GM18520 (cell line): ENCODE measurements around the gene TLL2.
A peak's percentile ranks its signal among the peaks of the same experiment; 100 is the strongest.
"Not testable (repeated sequence)": the region's sequence is repeated elsewhere in the genome, so short reads cannot be mapped to it uniquely, and the experiment has no call there.

Experiments
- ATAC-seq: cut with Tn5 transposase; IDR thresholded peaks from one replicate; pipeline ENCODE4 v1.9.1; 2021; ENCODE audit not compliant: unreplicated experiment

TLL2 gene

DNA sequence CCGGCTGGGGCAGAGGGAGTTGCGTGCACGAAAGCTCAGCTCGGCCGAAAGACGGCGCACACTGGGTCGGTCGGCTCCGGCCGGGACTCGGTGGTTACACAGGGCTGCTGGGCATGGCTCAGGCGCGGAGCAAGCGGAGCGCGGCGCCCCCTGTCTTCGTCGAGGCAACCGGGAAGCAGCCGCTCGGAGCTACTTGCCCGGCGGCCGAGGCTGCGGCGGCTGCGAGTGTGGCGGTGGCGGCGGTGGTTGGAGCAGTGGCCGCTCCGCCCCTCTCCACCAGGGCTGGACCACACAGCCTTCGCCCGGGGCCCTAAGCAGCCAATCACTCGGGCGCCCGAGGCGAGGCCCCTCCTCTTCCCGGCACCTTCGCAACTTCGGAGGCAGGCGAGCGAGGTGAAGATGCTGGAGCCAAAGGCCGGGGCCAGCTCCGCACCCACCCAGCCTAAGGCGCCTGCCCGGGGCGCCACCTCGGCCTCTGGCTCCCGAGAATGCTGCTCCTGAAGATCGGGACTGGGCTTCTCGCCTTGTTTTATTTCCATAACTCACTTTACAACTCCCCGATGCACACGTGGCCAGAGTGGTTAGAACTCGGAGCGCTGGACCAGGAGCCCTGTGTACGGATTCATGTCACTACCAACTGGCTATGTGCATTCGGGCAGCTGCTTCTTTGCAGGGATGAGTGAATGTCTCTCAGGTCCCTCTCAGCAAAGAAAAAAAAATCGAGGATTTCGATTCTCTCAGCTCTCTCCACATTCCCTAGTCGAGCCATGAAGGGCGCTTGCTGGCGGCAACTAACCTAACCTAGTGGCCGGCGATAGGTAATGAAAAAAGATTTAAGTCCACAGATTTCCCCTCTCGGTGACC is at the start of gene TLL2:
Gene TLL2, minus strand, starts transcription at position 229 of the 864 bp plus-strand sequence. CDS start 241 bp downstream, outside the sequence.
- ATAC-seq = peak; percentile 50

GRCh38 chr10:96560966-96561887 is 47.5 kb upstream of the TLL2 start:
- ATAC-seq = no peak

DNA sequence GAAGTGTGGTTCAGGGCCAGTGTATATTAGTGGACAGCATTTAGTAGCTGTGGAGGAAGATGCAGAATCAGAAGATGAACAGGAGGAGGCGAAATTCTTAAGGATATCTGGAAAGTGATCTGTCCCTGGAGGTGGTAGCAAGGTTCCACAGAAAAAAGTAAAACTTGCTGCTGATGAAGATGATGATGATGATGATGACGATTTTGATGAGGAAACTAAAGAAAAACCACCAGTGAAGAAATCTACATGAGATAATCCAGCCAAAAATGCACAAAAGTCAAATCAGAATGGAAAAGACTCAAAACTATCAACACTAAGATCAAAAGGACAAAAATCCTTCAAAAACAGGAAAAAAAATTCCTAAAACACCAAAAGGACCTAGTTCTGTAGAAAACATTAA is 46.8 kb upstream of the TLL2 start:
- ATAC-seq = no peak

GRCh38 chr10:96556003-96556402 is 42.3 kb upstream of the TLL2 start:
- ATAC-seq = no peak

DNA sequence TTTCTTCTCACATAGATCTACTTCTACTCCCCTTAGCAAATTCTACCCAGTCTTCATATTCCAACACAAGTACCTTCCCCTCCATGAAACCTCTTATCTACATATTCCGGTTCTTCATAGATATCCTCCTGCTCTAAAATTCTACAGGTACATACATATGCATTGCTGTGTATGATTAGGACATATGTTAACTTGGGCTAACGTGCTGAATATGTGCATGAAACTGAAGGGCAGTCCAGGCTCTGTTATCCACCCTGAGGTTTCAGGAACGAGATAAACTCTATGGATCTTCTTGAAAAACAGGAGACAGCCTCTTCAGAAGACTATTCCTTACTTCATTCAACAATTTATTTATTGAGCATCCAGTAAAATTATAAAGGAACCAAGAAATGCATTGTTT is 41.6 kb upstream of the TLL2 start:
- no peak for ATAC-seq

- ATAC-seq = no peak
These were observed 34.9 kb upstream of the TLL2 start for GRCh38 chr10:96548589-96548988.

GRCh38 chr10:96545558-96545957 is 31.8 kb upstream of the TLL2 start:
- not testable (repeated sequence) for ATAC-seq

DNA sequence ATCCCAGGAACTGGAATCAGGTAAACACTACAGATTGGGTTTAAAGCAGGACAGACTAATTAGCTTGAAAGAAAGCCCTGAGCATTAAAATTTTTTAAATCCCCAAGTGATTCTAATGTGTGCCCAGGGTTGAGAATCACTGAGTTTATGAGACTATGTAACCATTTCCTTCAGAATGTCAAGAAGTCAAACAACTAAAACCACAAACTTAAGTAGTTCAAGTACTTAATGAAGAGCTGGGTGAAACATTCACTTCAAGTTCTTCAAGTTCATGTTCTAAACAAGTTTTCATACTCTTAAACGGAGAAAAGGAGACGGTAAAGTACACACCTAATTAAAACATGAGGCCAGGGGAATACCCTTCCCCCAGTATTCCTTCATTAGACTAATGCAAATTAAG is 28.2 kb upstream of the TLL2 start:
- no peak for ATAC-seq

- ATAC-seq = no peak
These were observed 26.5 kb upstream of the TLL2 start for GRCh38 chr10:96540240-96540639.

DNA sequence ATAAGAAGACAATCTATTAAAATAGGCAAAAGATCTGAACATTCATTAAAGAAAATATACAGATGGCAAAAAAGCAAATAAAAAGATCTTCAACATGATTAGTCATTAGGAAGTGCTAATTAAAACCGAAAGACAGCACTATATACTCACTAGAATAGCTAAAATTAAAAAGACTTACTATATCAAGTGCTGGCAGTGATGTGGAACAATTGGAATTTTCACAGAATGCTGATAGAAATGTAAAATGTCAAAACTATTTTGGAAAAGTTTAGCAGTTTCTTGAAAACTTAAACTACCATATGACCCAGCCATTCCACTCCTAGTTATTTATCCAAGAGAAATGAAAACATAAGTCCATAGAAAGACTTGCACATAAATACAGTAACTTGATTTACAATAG is 25.0 kb upstream of the TLL2 start:
- no peak for ATAC-seq

DNA sequence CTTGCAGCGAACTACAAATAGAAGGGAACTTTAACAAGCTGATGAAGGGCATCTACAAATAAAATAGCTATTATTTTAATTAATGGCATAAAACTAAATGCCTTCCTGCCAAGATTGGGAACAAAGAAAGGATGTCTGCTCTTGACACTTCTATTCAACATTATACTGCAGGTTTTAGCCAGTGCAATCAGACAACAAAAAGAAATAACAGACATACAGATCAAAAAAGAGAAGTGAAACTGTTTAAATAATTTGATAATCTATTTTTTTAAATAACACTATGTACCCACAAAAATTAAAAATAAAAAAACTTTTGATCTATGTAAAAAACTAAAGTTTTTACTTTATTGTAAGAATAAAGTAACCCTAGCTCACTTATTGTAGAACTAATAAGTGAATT is 22.4 kb upstream of the TLL2 start:
- no peak for ATAC-seq

DNA sequence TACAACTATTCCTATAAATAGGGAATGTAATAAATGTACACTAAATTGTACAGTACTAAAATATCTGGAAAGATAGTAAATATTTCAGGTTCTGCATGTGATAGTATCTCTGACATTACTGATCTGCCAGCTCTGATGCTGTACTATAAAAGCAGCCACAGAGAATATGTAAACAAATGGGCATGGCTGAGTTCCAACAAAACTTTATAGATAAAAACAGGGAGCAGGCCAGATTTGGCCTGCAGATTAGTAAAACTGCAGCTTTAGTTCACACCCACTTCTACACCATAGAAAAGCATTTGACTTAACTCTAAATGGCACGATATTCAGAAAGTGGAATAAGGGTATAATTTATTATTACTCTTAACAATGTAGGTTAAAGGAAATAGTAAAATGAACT is 18.8 kb upstream of the TLL2 start:
- ATAC-seq = no peak

GRCh38 chr10:96529634-96530279 is 16.0 kb upstream of the TLL2 start:
- ATAC-seq = no peak

DNA sequence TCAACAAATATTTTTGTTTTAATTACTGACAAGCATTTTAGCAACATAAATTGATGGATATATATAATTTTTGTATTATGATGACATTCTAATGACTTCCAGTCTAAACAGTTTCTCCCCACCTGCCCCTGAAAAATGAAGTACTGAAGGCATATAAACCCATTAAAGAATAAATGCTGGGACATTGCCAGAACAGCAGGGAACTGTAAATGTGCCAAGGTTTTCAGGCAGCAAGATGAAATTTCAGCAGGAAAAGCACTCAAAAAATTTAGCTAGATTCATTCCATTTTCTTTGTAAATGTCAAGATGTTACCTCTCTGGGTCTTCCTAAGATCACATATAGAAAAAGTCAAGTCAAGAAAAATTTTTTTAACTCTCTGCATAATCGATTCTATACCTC is 11.0 kb upstream of the TLL2 start:
- ATAC-seq = no peak

DNA sequence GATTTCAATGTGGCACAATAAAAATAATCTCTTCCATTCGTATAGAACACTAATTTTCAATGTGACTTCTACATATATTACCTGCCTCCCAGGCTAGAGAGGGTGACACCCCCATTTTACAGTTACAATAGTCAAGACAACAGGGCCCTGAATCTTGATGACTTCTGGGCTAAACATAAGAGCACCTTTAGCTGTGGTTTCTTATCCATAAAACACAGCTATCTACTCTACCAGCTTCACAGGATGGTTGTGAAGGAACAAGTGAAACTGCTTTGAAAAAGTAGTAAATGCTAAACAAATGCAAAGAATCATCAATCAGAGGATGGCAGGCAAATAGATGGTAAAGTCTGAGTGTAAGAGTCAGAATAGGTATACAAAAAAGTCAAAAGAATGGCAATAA is 3.6 kb upstream of the TLL2 start:
- no peak for ATAC-seq

DNA sequence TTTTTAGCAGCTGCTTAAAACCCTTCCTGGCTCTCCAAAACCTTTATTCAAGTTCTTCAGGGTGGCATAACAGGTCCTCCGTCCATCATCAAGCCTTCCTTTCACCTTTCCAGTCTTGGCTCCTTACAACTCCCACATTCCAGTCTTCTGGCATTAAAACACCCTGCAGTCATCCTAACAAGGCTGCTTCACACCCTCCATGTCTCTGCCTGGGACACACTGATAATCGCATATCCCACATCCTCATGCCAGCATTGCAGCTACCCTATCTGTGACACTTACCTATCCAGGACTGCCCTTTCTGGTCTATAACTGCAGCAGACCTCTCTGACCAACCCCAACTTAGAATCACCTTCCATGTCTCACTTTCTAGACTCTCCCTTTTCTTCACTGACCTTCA is 2.6 kb upstream of the TLL2 start:
- no peak for ATAC-seq

GRCh38 chr10:96513305-96513697 is 425 bp downstream of the TLL2 start:
- peak; percentile 26 for ATAC-seq

GRCh38 chr10:96512524-96513304 is 1.0 kb downstream of the TLL2 start:
- no peak for ATAC-seq

- ATAC-seq = no peak
These were observed 2.4 kb downstream of the TLL2 start for GRCh38 chr10:96511044-96511945.
